RPMI7951 (cell line): ENCODE measurements around the gene MRTFB. TPM values are rescaled to one million over a fixed set of nuclear protein-coding genes. Genes with fewer than 3 reads are reported as not detected.

Source experiments
- DNase-seq: peaks from one replicate; pipeline ENCODE4 v3.0.0-alpha.2; 2012; ENCODE audit warnings: low read depth
- total RNA-seq: library from RNA; depleted of rRNA; stranded (reverse); fragments of >200 nt; shearing (Covaris generic); gene quantifications from 2 replicates; pipeline ENCODE4 v1.2.3, GENCODE V29; 2014; rRNA removed

The MRTFB gene
- total RNA-seq, 1 experiment from 2014 or later = 6.2 TPM

DNA sequence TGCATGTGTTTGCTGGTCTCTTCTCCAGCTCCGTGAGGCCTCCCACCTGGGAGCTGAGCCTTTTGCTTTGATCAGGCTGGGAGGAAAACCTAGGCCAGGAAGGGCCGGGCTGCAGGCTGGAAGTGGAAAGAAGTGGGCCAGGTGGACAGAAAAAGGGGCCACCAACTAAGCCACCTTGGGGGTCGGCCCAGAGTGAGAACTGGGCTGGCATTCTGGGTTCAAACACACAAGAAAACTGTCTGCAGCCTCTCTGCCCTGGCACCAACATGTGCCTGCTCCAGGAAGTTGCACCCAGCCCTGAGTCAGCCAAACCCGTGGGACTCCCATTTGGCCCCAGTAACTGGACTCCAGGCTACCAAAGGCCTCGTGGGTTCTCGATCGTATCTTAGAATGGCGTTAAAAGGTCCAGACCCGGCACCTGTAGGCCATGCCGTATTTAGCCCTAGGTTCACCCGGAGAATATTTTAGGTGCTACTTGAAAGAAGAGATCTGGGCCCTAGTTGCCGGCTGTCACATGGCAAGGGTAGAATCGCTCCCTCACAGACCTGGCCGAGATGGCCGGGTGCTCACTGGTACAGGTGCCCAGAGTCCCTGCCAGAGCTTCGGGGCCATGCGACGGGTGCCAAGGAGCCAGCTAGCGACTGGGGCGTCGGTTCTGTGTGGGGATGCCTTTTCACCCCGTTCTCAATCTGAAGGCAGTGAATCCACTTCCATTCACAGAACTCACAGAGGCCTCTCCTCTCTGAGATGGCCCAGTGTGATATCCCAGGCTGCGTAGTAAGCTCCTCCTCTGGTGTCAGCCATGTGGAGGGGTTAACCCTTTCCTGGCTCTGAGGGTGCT, 236.6 kb downstream of the MRTFB start:
- peak; percentile 58 for DNase-seq

DNA sequence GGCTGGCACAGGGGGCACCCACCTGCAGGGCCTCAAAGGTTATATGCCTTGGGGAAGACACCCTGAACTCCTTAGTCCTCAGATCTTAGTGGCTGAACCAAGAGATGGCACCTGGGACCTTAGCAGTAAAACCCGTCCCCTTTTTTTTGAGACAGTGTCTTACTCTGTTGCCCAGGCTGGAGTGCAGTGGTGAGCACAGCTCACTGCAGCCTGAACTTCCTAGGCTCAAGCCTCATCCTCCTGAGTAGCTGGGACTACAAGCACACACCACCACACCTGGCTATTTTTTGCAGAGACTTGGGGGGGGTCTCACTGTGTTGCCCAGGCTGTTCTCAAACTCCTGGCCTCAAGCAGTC, 237.2 kb downstream of the MRTFB start:
- no peak for DNase-seq

DNA sequence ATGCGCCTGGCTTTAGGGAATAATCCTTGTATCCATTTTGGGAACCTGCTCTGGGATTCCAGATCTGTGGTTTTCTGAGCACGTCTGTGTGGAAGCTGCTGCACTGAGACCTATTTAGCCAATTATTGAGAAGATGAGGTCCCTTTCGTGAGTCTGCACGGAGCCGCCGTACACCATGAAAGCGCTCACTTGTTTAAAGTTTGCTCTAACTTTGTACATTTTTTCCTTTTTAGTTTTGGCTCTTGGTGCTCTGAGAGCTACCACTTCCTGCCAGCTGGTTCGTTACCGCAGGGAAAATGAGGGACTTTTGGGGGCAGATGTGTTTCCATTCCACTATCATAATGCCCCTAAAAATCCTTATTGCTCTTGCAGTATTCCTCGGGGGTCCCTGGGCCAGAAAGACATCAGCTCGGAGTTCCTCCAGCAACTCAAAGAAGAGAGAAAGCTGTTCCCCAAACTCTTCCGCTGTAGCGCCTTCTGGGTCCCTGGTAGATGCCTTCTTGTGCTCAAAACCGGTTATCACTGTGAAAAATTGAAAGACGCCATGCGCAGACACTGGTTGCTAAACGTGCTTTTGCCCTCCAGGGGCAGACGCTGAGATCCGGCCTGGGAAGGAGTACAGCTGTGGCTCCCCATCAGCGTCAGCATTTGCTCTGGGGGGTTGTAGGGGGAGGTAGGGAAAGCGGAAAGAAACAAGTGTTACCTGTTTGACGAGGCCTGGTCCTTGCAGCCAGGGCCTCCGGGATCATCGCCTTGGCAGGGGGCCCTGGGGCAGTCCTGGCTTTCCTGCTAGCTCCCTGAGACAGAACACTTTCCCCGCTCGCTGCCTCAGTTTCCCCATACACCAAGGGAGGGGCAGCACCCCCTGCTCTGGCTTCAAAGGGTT, 238.1 kb downstream of the MRTFB start:
- peak; percentile 82 for DNase-seq

DNA sequence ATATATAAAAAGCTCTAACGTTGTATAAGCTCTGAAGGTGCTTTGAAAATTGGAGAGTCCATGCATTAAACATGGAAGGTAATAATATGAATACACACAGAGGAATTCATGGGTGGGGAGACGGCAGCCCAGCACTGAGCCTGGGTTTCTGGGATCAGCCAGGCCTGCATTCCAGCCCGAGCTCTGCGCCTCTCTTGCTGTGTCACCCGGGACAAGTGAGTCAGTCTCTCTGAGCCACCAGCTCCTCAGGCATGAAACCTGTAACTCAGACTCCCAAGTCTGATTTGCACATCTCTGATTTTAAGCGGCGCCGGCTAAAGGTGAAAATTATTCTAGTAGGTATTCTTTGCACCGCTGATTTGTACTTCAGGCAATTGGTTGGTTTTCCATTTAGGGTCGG, 238.8 kb downstream of the MRTFB start:
- peak; percentile 75 for DNase-seq

DNA sequence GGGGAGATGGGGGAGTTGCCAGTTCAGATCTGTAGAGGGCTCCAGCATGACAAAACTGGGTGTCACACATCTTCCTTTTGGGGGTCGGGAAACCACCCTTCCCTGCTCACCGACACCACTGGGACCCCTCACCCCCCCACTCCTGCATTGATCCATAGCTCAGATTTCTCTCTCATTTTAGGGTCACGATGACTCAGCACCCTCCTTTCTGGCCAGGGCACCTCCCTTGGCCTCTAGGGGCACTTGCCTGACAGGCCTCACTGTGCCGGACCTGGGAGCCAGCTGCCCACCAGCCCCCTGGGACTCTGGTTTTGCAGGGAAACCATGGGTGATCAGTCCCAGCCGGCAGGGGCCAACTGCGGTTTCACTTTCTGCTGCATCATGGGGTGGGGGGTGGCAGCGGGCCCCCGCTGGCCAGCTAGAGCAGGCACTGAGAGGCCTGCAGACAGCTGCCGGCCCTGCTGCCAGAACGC, 239.4 kb downstream of the MRTFB start:
- peak; percentile 89 for DNase-seq

DNA sequence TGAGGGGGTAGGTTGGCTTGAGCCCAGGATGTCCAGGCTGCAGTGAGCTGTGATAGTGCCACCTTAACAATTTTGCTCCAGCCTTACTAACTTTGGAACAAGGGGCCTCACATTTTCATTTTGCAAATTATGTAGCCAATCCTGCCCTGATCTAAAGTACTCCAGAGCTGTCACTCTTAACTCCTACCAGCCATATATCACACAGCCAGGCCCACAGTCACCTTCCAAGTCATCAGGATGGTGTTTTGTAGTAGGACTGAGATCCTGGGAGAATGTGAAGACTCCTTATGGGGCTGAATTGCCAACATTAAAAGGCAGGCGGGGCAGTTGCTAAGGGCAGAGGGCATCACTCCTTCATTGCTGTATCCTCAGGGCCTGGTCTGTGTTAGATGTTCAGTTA, 243.0 kb downstream of the MRTFB start:
- DNase-seq = no peak

DNA sequence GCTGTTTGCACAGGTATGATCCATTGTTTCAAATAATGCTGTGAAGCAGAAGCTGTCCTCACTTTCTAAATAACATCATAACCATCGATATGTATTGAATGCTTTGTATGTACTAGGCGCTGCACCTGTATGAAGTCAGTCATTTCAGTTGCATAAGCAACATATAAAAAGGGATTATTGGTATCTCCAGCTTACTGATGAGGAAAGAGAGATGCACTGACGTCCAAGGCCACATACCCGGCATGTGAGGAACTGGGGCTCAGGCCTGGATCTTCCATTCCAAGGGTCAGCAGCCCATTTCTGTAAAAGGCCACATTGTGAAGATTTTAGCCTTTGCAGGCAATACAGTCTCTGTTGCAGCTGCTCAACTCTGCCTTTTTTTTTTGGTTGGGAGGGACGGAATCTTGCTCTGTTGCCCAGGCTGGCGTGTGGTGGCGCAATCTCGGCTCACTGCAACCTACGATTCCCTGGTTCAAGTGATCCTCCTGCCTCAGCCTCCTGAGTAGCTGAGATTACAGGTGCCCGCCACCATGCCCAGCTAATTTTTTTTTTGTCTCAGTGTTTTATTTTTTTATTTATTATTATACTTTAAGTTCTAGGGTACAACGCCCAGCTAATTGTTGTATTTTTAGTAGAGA, 244.7 kb downstream of the MRTFB start:
- no peak for DNase-seq

Other genes with a start within 250 kb of the MRTFB start
- 6.6 and 10.0 TPM in 2 replicates for gene ERCC4, start 151.2 kb upstream of the MRTFB start, total RNA-seq